ENCODE results near the gene ZNF791. TPM values are rescaled to one million over a fixed set of nuclear protein-coding genes. Genes with fewer than 3 reads are reported as not detected.

The ZNF791 gene
- total and polyA plus RNA-seq, 2 of the 13 experiments (the other 11 are each of a cell fraction or from before 2014, with no cell fraction given): 12.8 to 17.4 TPM

- ATAC-seq: no peak
- intact Hi-C loops (cut with micrococcal nuclease; ENCODE audit: unreplicated experiment): no loop called here
These were observed 57.1 kb downstream of the ZNF791 start for GRCh38 chr19:12667731-12668302.

More at GRCh38 chr19:12667731-12668302, 57.1 kb downstream of the ZNF791 start:
- ChIA-PET POLR2A (interaction anchor here (1.7 to 1.9 kb wide), 3 partner anchors 14 to 57 kb away, joined by 5 to 16 read pairs (median 13); partner anchors contain the start of genes DHPS, ZNF490 and ZNF791), CTCF (ENCODE audit: low intra/inter-chr PET ratio, low total read pairs) (no interaction called here)
- no TSS peak for BruUV-seq (replicated peaks)
- in situ Hi-C loops (cut with HindIII; ENCODE audit: extremely low pct_ligation_motif_present, low pct_unique_long_range_greater_than_20kb): no loop called here
- Histone ChIP-seq H3K4me3 (replicated peaks in 1 of 3; ENCODE audit: insufficient read depth in 1 of 3, low read depth in 2 of 3, low read length in 3 of 3) (peak overlapping the region; percentile 77 to 96 (median 96); a peak in 3 of 6 replicates), H3K4me2 (ENCODE audit: low read depth, low read length) (peak overlapping the region; percentile 97), H3K36me3 (replicated peaks in 1 of 2; ENCODE audit: control insufficient read depth in 1 of 2, insufficient read depth in 2 of 2, low read length in 2 of 2) (peaks cover 4% of the 10 kb centered on the region in 2 experiments; a peak in 3 of 5 replicates), H3K4me1 (ENCODE audit: insufficient read depth, low read length) (peaks cover 43% of the 10 kb centered on the region), H3K27ac (ENCODE audit: extremely low read length, insufficient read depth, low read length) (no peak overlapping the region), H4K20me1 (ENCODE audit: insufficient read depth, low read length) (no peaks in the 10 kb centered on the region), H3K9me3 (ENCODE audit: low read length) (no peaks in the 10 kb centered on the region), H2AFZ (ENCODE audit: low read length) (no peak overlapping the region), H3K27me3 (ENCODE audit: control insufficient read depth in 1 of 2, insufficient read depth in 2 of 2, low read length in 2 of 2) (no peaks in the 10 kb centered on the region; a peak in 1 of 5 replicates), H3K79me2 (ENCODE audit: insufficient read depth, low read length) (peaks cover 34% of the 10 kb centered on the region), H3K9ac (ENCODE audit: insufficient read depth, low read depth, low read length) (peak overlapping the region; percentile 93)
- FAIRE-seq (no peak), DNase-seq (ENCODE audit: low spot score) (no peak)
- TF ChIP-seq ZBTB4 (CRISPR knock-in tag; IDR thresholded peaks at IDR 0.05; ENCODE audit: borderline replicate concordance) (no peak), ZBTB40 (IDR thresholded peaks at IDR 0.05) (peak; percentile 40), ZBTB40 (CRISPR knock-in tag; IDR thresholded peaks at IDR 0.05) (peak; percentile 95)
- WGBS (ENCODE audit: low lambda C conversion rate): 83% methylated on average over 3 of the region's 4 CpGs
